ENCODE results near the gene KNG1.

The KNG1 gene

DNA sequence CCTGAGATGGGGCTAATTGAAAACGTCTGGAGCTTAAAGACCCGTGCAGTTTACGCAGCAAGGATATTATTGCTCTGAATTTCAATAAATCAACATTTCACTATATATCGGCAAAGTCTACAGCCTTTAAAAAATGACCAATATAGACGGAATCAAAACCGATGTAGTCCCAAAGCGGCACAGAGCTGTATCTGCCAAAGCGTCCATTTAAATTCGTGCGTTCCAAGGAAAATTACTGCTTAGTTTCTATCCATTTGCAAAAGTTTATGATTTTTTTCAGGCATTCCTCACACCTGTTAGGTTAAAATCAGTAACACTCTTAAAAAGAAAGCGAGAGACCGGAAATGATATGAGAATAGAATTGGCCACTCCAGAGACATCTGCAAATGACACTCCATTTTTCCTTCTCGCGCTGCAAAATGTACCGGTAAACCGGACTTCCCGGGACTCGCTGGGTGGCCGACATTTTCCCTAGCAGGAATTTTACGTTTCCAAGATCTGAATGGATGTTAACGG is 65.4 kb downstream of the KNG1 start:
- FAIRE-seq, result no peak

DNA sequence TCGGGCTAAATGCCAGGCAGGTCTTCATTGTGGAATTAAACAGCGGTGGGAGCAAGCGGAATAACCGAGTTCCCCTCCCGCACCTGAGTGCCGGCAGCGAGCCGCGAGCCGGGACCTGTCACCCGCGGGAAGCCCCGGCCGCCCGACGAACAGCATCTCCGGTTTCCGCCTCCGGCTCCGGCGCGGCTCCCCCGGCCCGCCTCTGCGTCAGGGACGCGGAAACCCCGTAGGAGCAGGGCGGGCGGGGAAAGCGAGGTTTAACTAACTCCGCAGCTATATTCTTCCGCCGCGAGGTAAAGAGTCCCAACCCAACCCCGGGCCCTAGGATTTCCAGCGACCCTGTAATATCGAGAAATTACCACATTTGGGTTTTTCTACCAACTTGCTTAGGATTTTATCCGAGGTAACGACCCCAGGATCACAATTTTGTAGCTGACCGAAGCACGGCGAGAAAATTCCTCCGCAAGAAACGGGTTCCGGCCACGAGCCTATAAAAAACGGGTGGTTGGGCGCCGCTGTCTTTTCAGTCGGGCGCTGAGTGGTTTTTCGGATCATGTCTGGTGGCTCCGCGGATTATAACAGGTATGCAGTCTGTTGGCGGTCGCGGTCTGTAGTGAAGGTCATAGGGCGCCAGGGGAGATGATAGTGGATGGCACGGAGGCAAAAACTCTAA is 66.0 kb downstream of the KNG1 start, which contains the start of gene EIF4A2:
EIF4A2 (plus strand) TSS at position 520 of the 673 bp plus-strand sequence; CDS start at position 554, 34 bp downstream.
- FAIRE-seq, result no peak

DNA sequence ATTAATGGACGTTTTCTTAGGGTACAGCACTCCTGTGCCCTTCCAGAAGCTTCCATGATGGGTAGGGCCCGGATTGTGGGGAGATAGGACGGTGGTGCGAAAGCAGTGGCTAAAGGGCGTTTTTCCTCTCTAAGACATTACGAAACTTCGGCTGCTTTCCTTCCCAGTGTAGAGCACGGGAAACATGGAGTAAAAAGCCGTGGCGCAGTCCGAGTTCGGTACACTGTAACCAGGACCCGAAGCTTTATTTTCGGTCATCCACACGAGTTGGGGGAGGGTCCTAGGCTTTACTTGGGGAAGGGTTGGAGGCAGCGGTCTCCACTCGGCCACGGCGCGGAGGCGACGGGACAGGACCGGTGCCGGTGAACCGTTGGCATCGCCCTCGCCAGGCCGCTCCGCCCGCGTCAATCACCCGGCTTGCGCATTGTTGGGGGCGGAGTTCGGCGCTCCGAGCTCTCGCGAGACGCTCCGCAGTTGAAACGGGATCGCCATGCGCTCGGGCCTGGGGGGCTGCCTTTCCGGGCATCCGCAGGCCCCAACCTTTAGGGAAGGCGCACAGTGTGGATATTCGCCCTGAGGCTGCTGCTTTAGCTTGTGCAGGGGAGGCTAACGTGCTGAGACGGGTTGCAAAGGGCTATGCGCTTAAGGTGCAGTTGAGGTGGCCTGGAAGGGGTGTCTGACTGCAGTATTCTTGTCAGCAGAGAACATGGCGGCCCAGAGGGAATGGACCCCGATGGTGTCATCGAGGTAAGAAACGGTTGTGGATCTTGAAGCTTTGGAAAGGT is 66.8 kb downstream of the KNG1 start:
- no peak for FAIRE-seq

DNA sequence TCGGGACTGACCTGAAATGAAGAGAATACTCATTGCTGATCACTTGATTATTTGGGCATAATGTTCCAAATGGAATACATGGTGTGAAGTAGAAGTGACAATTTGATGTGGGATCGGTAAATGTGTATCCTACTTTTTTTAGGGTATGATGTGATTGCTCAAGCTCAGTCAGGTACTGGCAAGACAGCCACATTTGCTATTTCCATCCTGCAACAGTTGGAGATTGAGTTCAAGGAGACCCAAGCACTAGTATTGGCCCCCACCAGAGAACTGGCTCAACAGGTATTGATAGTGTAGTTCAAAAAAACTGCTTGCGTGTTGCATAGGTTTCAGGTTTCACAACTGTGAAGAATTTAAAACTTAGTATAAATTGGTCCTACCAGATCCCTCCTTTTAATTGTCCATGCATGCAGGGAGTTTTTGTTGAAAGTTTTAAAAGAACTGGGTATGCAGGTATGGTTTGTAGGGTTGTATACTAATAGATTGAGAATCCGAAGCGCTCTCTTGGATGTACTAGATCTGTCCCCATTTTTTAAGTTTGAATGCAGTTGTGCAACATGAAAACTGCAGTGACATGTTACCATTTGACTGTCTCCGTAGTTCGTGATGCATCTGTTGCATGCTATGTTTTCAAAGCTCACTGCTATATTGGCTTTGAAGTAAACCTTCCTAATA is 67.8 kb downstream of the KNG1 start:
- FAIRE-seq, result no peak

DNA sequence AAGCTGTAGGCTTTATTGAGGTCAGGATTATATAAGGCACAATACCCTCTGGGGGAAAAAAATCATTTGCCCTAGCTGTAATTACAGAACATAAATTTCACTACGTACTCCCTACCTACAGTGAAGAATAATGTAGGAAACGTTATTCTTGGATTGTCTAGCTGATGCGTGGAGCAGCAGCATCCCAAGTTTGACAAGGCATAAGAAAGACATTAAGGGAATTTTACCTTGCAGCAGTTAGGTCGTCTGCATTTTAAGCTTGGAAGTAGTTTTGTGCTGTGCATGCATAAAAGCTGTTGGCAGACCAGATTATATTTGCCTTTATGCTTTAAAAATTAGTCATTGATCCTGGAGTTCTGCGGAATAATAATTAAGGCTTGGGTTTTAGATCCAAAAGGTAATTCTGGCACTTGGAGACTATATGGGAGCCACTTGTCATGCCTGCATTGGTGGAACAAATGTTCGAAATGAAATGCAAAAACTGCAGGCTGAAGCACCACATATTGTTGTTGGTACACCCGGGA is 68.4 kb downstream of the KNG1 start:
- FAIRE-seq, result no peak

DNA sequence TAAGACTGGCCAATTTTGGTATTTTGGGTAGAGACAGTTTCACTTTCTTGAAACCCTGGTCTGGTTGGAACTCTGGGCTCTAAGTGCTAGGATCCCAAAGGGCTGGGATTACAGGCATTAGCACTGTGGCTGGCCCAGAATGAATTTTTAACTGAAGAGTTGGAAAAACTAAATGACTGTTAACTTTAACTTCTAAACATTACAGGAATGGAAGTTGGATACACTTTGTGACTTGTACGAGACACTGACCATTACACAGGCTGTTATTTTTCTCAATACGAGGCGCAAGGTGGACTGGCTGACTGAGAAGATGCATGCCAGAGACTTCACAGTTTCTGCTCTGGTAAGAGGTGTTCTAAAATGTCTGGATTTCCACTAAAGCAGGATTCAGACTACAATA is 69.8 kb downstream of the KNG1 start:
- no peak for FAIRE-seq

DNA sequence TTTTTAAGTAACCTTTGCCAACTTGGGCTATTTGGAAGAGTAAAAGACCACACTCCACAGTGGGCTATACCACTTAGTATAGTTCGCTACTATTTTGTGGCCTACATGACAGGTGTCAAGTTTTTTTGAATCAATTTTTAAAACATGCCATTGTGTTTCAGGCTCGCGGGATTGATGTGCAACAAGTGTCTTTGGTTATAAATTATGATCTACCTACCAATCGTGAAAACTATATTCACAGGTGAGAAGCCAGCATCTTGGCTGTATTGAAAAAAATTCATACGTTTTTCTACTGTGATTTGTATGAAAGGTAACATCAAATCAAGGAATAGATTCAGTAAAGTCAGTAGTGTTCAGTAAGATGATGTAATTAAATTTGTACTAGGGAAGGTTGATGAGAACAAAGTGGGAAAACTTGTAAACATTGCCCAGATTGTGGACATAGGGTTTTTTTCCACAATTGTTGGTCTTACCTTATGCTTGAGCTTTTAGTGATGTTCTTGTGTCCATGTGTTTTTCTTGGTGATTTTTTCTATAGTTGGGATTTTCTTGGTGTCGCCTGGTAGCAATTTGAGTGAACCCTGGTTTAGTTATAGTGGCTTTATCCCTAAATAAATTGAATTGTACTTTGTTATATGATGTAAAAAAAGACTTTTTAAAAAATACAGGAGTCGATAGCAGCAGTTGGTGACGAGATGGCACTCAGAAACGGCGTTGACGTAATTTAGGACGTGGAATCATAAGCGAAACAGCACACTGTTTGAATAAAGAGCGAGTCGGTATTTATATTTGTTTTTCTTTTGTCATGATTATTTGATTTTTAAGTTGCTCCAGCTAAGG is 70.7 kb downstream of the KNG1 start:
- no peak for FAIRE-seq

DNA sequence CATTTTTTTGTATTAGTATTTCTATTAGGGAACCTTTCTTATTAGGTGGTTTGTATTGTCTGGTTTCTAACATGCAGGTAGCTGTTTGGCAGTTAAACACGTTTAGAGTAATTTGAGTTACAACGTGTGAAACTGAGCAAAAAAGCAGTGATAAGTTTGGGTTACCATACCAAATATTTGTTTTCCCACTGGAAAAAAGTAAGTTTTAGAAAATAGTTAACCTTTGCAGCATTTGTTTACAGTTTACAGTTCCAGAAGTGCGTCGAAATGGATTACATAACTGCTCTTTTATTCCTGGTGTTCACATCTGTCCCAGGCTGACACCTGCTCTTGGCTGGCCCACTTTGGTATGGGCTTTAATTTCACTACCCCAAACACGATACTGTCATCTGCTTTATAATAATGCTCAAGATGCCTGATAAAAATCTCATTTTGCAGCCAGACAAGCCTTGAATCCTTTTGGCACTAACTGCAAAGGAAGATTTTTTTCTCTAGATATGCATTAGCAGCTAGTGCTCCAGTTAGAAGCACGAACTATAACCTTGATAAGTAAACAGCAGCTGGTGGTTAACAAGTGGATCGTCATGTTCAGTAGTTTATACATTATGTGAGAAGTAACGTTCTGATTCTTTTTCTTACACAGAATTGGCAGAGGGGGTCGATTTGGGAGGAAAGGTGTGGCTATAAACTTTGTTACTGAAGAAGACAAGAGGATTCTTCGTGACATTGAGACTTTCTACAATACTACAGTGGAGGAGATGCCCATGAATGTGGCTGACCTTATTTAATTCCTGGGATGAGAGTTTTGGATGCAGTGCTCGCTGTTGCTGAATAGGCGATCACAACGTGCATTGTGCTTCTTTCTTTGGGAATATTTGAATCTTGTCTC is 71.6 kb downstream of the KNG1 start:
- FAIRE-seq, result no peak

DNA sequence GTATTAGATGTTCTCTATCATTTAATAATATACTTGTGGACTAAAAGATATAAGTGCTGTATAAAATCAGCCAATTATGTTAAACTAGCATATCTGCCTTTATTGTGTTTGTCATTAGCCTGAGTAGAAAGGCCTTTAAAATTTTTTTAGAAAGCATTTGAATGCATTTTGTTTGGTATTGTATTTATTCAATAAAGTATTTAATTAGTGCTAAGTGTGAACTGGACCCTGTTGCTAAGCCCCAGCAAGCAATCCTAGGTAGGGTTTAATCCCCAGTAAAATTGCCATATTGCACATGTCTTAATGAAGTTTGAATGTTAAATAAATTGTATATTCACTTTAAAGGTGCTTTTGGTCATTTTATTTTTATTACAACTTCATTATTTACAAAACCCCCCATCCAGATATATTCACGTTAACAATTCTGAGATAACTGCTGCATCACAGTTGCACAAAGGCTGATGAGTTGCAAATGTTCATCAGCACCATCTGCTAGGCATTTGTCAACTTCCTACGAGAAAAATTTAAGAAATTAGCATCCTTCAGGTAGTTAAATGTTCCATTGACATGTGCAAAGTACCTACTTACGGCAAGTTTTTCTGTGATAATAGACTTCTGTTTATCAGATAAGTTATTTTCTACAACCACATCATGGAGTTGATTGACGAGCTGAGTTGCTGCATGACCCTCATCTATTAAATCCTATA is 72.5 kb downstream of the KNG1 start:
- no peak for FAIRE-seq

DNA sequence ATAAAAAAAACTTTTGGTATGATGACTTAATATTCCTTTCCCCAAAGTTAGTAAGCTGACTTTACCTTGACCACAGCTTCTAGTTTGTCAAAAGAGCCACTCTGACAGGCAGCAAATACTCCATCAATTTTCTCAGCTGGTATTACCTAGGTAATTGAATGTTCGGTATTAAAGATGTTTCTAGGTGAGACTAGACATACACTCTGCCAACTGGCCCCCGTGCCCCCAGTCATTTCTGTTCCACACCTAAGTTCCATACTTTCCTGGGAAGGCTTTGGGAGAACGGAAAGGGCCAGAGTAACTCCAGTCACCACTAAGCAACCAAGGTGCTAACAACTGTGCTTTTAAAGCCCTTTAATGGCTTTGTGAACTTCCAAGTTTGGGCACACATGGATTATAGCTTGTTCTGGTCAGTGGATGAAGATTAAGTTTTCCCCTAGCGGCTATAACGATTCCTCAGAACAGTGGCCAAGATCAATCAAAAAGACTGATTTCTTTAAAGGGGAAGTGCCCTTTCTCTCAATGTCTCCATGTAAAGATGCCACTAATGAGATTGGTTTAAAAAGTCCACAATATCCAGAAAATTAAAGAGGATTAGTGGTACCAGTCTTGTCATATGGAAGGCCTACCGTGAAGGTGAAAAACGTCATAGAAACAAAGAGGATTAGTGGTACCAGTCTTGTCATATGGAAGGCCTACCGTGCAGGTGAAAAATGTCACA is 73.3 kb downstream of the KNG1 start:
- peak; percentile 95 for FAIRE-seq

Measured in TTC549 (cell line).